ENCODE data around the gene HSPB2.

The HSPB2 gene

GRCh38 chr11:111909378-111909777 is 3.2 kb upstream of the HSPB2 start:
- no peak for TF ChIP-seq CTCF (conservative IDR thresholded peaks at IDR 0.05)
- no peak overlapping the region for H3K27ac ChIP-seq

GRCh38 chr11:111910676-111911562 is 1.6 kb upstream of the HSPB2 start:
- no peak for TF ChIP-seq CTCF (conservative IDR thresholded peaks at IDR 0.05)
- H3K27ac ChIP-seq, result no peak overlapping the region; the same call in 1 of the 2 replicates

GRCh38 chr11:111911563-111912401 is 752 bp upstream of the HSPB2 start, which contains the start of gene CRYAB:
Gene CRYAB (minus strand): TSS chr11:111911770. CDS start chr11:111911724, 46 bp downstream.
- peak within 1 kb of the TSS; percentile 36 for H3K27ac ChIP-seq
- no peak for TF ChIP-seq CTCF (conservative IDR thresholded peaks at IDR 0.05)

- H3K27ac ChIP-seq, result no peak overlapping the region
- TF ChIP-seq CTCF (conservative IDR thresholded peaks at IDR 0.05), result no peak
These were observed 712 bp downstream of the HSPB2 start for GRCh38 chr11:111913031-111913861.

GRCh38 chr11:111913997-111914396 is 1.5 kb downstream of the HSPB2 start:
- H3K27ac ChIP-seq, result no peak overlapping the region
- TF ChIP-seq CTCF (conservative IDR thresholded peaks at IDR 0.05), result no peak

- peak overlapping the region; percentile 88 for H3K27ac ChIP-seq
- TF ChIP-seq CTCF (conservative IDR thresholded peaks at IDR 0.05), result no peak
These were observed 4.2 kb downstream of the HSPB2 start for GRCh38 chr11:111916768-111917167.
